Natural killer cell treated with Interleukin-12 subunit alpha and Interleukin-12 subunit beta and Interleukin-15 and Interleukin-18, amount 100 ng/mL, for 72 hours (primary cell): ENCODE data around the gene SPACA5. TPM values are rescaled to one million over a fixed set of nuclear protein-coding genes. Genes with fewer than 3 reads are reported as not detected.
"Not testable (repeated sequence)": the region's sequence is repeated elsewhere in the genome, so short reads cannot be mapped to it uniquely, and the experiment has no call there.

Source experiments
- ATAC-seq, 2 donors: fragments of 150-1000 bp; cut with Tn5 transposase in 1 of 2; sonication (Bioruptor Pico), chemical (Tn5 transposase) in 1 of 2; 2 replicates each; pipeline ENCODE4 v1.10.0; 2021
- DNase-seq: peaks from one replicate; pipeline ENCODE4 v3.0.0; 2022; ENCODE audit warnings: low spot score
- H3K27ac Mint-ChIP-seq, 2 donors: 1 replicate in 1 of 2; 2 replicates in 1 of 2; pipeline ENCODE4 v1.8.0; 2022; ENCODE audit warnings: mixed read lengths in 2 of 2, mild to moderate bottlenecking in 1 of 2, moderate library complexity in 1 of 2
- H3K27me3 Mint-ChIP-seq, 2 donors: 1 replicate in 1 of 2; 2 replicates in 1 of 2; pipeline ENCODE4 v1.8.0; 2022; ENCODE audit warnings: mixed read lengths in 2 of 2
- H3K36me3 Mint-ChIP-seq: one replicate; pipeline ENCODE4 v1.8.0; 2022; ENCODE audit warnings: mixed read lengths
- H3K4me1 Mint-ChIP-seq, 2 donors: 1 replicate in 1 of 2; 2 replicates in 1 of 2; pipeline ENCODE4 v1.8.0; 2022; ENCODE audit warnings: low read depth in 2 of 2, mixed read lengths in 2 of 2, mild to moderate bottlenecking in 1 of 2
- H3K4me3 Mint-ChIP-seq: one replicate; pipeline ENCODE4 v1.8.0; 2022; ENCODE audit warnings: mixed read lengths
- H3K9me3 Mint-ChIP-seq: 2 replicates; pipeline ENCODE4 v1.8.0; 2022; ENCODE audit warnings: mixed read lengths
- total RNA-seq, 2 donors: library from RNA; stranded (reverse); gene quantifications; one replicate each; pipeline ENCODE4 v1.2.3, GENCODE V29; 2022

The SPACA5 gene
- total RNA-seq, 2 donors from 2014 or later = not detected

DNA sequence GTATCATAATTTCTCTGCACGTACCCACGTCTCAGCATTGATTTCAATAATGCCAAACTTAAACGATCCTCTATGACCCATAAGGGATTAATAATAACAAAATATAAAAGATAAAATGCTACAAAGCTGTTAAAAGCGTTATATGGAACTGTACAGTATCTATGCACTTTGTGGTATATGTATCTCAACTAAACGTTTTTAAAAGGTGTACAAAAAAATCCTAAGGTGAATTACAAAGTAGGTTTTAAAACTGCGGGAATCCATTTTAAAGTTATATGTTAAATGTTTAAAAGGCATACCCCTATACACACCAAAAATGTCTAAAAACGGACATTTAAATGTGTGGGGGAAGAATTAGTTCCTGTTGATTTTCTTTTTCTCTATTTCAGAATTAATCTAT, 3.9 kb upstream of the SPACA5 start:
- peaks cover 13 to 15% of the 10 kb centered on the region in 2 donors for H3K4me1 Mint-ChIP-seq
- ATAC-seq (no peak), DNase-seq (no peak)
- H3K27me3 Mint-ChIP-seq = peaks cover 0 to 3% of the 10 kb centered on the region in 2 donors
- H3K36me3 Mint-ChIP-seq = no peaks in the 10 kb centered on the region
- peak overlapping the region; percentile 99 for H3K4me3 Mint-ChIP-seq
- H3K9me3 Mint-ChIP-seq = no peaks in the 10 kb centered on the region
- H3K27ac Mint-ChIP-seq = peak overlapping the region; percentile 94 to 98

- peaks cover 0 to 3% of the 10 kb centered on the region in 2 donors for H3K27me3 Mint-ChIP-seq
- H3K27ac Mint-ChIP-seq = peak overlapping the region; percentile 94 to 98
- ATAC-seq = peak in 1 of 2 donors; percentile 22
- no peaks in the 10 kb centered on the region for H3K9me3 Mint-ChIP-seq
- no peak for DNase-seq
- H3K36me3 Mint-ChIP-seq = no peaks in the 10 kb centered on the region
- H3K4me1 Mint-ChIP-seq = peaks cover 13 to 15% of the 10 kb centered on the region in 2 donors
- peak overlapping the region; percentile 99 for H3K4me3 Mint-ChIP-seq
Measured at GRCh38 chrX:48003367-48003757, 3.4 kb upstream of the SPACA5 start.

DNA sequence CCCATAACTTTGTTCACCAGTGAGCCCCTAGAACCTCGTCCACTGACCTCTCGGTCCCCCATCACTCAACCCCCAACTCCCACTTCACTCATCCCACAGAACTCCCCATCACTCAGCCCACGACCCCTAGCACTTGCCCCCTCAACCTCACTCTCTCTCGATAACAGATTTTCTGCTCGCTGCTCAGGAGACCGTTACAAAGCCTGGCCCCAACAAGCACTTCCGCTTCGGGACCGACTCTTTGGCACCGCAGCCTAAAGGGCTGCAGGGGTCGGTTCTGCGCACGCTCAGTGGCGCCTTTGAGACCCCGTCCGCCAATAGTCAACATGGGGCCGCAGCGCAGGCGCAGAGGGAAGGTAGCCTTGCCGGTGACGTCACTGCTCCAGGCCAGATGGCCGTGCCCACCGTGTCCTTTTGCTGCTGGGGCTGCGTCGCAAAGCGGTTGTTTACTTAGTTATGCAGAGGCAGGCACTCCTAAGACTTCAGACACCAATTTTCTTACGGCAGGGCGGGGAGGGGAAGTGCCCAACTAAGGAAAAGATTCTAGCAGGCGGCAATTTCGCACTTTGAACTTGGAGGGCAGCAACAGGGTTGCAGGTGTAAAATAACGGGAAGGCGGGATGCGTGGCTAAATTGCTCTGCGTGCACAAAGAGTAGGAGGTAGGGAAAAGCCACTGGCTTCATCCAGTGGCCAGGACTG, 2.9 kb upstream of the SPACA5 start, which contains the start of gene ZNF182:
Gene ZNF182 (minus strand): TSS at position 232 of the 700 bp plus-strand sequence. CDS start 1,380 bp downstream, outside the sequence.
- ATAC-seq = peak; percentile 96 to 98
- Mint-ChIP-seq H3K4me1 (peaks cover 13 to 15% of the 10 kb centered on the region in 2 donors), H3K36me3 (no peaks in the 10 kb centered on the region), H3K27ac (peak within 1 kb of the TSS; percentile 94 to 98), H3K9me3 (no peaks in the 10 kb centered on the region), H3K27me3 (peaks cover 0 to 3% of the 10 kb centered on the region in 2 donors), H3K4me3 (peak within 1 kb of the TSS; percentile 99)
- DNase-seq = peak; percentile 91

- DNase-seq, H3K4me1 Mint-ChIP-seq, H3K27me3 Mint-ChIP-seq, H3K27ac Mint-ChIP-seq, H3K9me3 Mint-ChIP-seq, H3K36me3 Mint-ChIP-seq, H3K4me3 Mint-ChIP-seq, ATAC-seq: not testable (repeated sequence)
Measured at GRCh38 chrX:48009445-48009960, 2.7 kb downstream of the SPACA5 start.

DNA sequence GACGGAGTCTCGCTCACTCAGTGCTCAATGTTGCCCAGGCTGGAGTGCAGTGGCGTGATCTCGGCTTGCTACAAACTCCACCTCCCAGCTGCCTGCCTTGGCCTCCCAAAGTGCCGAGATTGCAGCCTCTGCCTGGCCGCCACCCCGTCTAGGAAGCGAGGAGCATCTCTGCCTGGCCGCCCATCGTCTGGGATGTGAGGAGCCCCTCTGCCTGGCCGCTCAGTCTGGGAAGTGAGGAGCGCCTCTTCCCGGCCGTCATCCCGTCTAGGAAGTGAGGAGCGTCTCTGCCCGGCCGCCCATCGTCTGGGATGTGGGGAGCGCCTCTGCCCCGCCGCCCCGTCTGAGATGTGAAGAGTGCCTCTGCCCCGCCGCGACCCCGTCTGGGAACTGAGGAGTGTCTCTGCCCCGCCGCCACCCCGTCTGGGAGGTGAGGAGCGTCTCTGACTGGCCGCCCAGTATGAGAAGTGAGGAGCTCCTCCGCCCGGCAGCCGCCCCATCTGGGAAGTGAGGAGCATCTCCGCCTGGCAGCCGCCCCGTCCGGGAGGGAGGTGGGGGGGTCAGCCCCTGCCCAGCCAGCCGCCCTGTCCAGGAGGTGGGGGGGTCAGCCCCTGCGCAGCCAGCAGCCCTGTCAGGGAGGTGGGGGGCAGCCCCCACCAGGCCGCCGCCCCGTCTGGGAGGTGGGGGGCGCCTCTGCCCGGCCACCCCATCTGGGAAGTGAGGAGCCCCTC, 10.0 kb downstream of the SPACA5 start:
- not testable (repeated sequence) for DNase-seq, ATAC-seq, H3K27me3 Mint-ChIP-seq, H3K4me3 Mint-ChIP-seq, H3K36me3 Mint-ChIP-seq, H3K27ac Mint-ChIP-seq, H3K4me1 Mint-ChIP-seq, H3K9me3 Mint-ChIP-seq

GRCh38 chrX:48019892-48020291, 13.1 kb downstream of the SPACA5 start:
- peaks cover 11 to 12% of the 10 kb centered on the region in 2 donors for H3K4me1 Mint-ChIP-seq
- H3K4me3 Mint-ChIP-seq, ATAC-seq, DNase-seq, H3K27ac Mint-ChIP-seq, H3K27me3 Mint-ChIP-seq, H3K36me3 Mint-ChIP-seq, H3K9me3 Mint-ChIP-seq: not testable (repeated sequence)

- peaks cover 13% of the 10 kb centered on the region in 2 donors for H3K4me1 Mint-ChIP-seq
- H3K4me3 Mint-ChIP-seq = peak overlapping the region; percentile 96
- peak overlapping the region; percentile 93 to 97 for H3K27ac Mint-ChIP-seq
- not testable (repeated sequence) for H3K36me3 Mint-ChIP-seq, DNase-seq, H3K27me3 Mint-ChIP-seq, H3K9me3 Mint-ChIP-seq
- peak; percentile 41 to 52 for ATAC-seq
Measured at GRCh38 chrX:48020472-48020871, 13.7 kb downstream of the SPACA5 start.

DNA sequence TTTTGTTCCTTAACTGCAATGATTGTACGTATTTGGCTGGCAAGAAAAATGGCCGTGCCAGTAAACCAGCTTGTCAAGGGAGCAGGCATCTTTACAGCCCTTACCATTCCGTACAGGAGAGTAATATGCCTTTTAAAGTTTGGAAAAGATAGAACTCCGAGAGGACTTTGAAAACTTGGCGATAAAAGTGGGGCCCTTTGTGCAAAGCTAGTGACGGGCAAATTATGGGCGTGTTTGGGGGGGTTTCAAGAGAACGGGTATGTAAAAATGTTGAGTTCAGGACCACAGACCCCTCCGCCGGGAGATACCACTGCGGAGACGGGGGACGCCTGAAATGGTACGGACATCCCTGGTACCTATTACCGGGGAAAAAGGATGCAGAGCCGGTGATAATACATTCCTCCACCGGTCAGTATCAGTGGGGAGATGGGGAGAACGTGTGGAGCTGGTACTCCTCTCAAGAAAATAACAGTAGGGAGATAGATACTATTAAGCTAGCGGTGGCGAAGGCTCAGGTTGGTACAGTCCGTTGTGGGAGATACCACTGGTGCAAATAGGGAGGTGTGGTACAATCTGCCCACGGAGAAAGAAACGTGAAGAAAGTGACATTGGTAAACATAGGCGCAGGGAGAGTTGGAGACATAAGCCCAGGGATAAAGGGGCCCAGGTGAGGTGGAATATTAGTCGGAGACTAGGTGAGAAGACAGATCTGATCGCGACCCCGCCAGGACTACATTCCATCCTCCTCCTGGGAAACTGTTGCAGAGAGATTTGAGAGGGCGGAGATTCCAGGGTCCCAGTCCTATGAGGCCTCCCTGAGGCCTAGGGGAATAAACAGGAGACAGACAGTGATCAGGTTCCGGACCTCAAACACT, 14.5 kb downstream of the SPACA5 start:
- Mint-ChIP-seq H3K27me3 (no peaks in the 10 kb centered on the region), H3K27ac (peak overlapping the region; percentile 93 to 97), H3K4me3 (peak overlapping the region; percentile 96), H3K36me3 (no peaks in the 10 kb centered on the region), H3K9me3 (peaks cover 3% of the 10 kb centered on the region), H3K4me1 (peaks cover 17 to 18% of the 10 kb centered on the region in 2 donors)
- DNase-seq (peak; percentile 75), ATAC-seq (peak; percentile 83 to 84)

DNA sequence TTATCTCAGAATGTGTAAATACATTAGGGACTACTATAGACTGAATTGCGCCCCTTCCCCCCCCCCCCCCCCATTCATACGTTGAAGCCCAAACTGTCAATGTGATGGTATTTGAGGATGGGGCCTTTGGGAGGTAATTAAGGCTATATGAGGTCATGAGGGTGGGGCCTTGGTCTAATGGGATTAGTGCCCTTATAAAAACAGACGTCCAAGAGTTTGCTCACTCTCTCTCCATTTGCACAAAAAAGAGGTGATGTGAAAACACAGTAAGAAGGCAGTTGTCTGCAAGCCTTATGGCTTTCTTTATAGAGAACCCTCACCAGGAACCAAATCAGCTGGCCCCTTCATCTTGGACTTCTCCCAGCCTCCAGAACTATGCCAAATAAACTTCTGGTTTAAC, 15.3 kb downstream of the SPACA5 start:
- peaks cover 18 to 20% of the 10 kb centered on the region in 2 donors for H3K4me1 Mint-ChIP-seq
- H3K36me3 Mint-ChIP-seq = no peaks in the 10 kb centered on the region

DNA sequence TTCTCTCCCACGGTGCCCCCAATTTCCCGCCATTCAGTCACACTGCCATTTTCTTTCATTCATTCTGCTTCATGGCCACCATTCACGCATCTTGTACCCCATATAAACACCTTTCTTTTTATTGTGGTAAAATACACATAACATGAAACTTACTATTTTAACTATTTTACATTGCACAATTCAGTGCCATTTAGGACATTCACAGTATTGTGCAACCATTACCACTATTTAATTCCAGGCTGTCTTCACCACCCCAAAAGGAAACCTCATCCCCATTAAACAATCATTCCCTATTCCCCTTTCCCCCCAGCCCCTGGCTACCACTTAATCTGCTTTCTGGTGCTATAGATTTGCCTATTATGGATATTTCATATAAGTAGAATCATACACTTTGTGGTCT, 15.9 kb downstream of the SPACA5 start:
- ATAC-seq (no peak), DNase-seq (no peak)
- Mint-ChIP-seq H3K27me3 (no peaks in the 10 kb centered on the region), H3K36me3 (no peaks in the 10 kb centered on the region), H3K4me1 (peaks cover 18 to 20% of the 10 kb centered on the region in 2 donors), H3K27ac (peak overlapping the region in 1 of 2 donors; percentile 36), H3K4me3 (peak overlapping the region; percentile 66), H3K9me3 (peaks cover 3% of the 10 kb centered on the region)

More for the DNA sequence above, 15.3 kb downstream of the SPACA5 start:
- ATAC-seq (no peak), DNase-seq (no peak)
- Mint-ChIP-seq H3K27ac (no peak overlapping the region), H3K9me3 (peaks cover 3% of the 10 kb centered on the region), H3K4me3 (no peak overlapping the region), H3K27me3 (no peaks in the 10 kb centered on the region)

- Mint-ChIP-seq H3K27me3 (no peaks in the 10 kb centered on the region), H3K4me1 (peaks cover 18% of the 10 kb centered on the region in 2 donors), H3K9me3 (peaks cover 3% of the 10 kb centered on the region), H3K36me3 (no peaks in the 10 kb centered on the region), H3K4me3 (no peak overlapping the region), H3K27ac (no peak overlapping the region)
- DNase-seq (peak; percentile 69), ATAC-seq (no peak)
Measured at GRCh38 chrX:48025561-48025960, 18.8 kb downstream of the SPACA5 start.

GRCh38 chrX:48027545-48027944, 20.8 kb downstream of the SPACA5 start:
- not testable (repeated sequence) for H3K4me3 Mint-ChIP-seq, DNase-seq, H3K27me3 Mint-ChIP-seq, H3K27ac Mint-ChIP-seq, H3K9me3 Mint-ChIP-seq, H3K36me3 Mint-ChIP-seq, ATAC-seq
- H3K4me1 Mint-ChIP-seq = peaks cover 10 to 12% of the 10 kb centered on the region in 2 donors

DNA sequence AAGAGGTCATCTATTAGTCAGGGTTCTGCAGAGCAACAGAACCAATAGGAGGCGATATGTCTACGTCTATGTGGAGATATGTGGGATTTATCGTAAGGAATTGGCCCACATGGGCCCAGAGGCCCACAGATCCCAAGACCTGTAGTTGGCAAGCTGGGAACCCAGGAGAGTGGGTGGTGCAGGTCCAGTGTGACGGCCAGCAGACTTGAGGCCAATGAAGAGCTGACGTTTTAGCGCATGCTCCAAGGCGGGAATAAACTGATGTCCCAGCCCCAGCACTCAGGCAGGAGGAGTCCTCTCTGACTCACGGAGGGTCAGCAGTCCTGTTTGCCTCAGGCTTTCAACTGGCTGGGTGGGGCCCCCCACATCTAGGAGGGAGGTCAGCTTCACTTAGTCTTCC, 21.3 kb downstream of the SPACA5 start:
- H3K4me3 Mint-ChIP-seq = no peak overlapping the region
- no peaks in the 10 kb centered on the region for H3K36me3 Mint-ChIP-seq
- ATAC-seq (no peak), DNase-seq (no peak)
- no peaks in the 10 kb centered on the region for H3K27me3 Mint-ChIP-seq
- no peaks in the 10 kb centered on the region for H3K9me3 Mint-ChIP-seq
- no peak overlapping the region for H3K27ac Mint-ChIP-seq
- H3K4me1 Mint-ChIP-seq = peaks cover 7 to 8% of the 10 kb centered on the region in 2 donors
